NCI-H345 (cell line): ENCODE results near the gene C2orf81.
"Not testable (repeated sequence)": the region's sequence is repeated elsewhere in the genome, so short reads cannot be mapped to it uniquely, and the experiment has no call there.

Source experiments
- DNase-seq: peaks from one replicate; lab custom pipeline; 2025; lab: John Stamatoyannopoulos, UW

C2orf81 gene

DNA sequence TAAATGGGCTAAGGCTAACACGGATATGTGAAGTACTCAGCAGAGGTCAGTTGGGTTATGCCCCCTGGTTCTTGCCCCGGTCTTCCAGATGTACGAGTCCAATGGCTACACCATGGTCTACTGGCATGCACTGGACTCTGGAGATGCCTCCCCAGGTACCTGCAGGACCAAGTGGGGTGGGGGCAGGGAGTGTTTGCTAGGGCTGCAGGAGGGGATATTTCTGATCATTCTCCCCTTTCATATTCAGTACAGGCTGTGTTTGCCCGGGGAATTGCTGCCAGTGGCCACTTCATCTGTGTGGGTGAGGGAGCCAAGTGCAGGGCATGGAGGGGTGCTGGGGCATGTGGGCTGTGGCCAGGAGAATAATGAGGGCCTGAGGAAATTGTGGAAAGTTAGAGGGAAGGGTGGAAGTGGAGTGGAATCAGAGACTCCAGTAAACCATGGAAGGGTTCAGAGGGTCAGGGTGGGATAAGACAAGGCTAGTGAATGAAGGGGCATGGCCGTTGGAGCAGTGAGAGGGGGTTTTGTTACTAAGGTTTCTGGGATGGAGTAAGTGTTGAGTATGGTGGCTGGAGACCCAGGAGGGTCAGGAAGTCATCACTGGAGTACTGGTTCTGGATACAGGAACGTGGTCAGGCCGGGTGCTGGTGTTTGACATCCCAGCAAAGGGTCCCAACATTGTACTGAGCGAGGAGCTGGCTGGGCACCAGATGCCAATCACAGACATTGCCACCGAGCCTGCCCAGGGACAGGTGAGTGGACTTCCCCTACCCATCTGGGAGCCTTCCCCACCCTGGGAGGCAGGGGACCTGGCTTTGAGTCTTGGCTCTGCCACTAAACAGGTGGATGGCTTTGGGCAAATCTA, 2.0 kb upstream of the C2orf81 start:
- DNase-seq: no peak

GRCh38 chr2:74420443-74421103, 846 bp downstream of the C2orf81 start:
- not testable (repeated sequence) for DNase-seq

DNA sequence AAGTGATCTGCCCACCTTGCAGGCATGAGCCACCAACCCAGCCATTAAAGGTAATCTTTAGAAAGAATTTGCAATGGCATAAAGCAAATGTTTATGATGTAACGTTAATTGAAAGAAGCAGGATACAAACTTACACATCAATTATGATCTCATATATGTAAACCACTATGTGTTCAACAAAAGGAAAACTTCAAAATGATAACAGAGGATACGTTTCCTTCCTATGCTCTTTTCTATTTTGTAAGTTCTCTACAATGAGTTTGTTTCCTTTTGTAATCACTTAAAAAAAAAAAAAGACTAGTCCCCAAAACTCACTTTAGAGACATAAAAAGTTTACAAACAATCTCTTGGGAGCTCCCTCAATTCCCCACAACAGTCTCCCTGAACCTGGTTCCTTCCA, 1.4 kb downstream of the C2orf81 start:
- DNase-seq: no peak

DNA sequence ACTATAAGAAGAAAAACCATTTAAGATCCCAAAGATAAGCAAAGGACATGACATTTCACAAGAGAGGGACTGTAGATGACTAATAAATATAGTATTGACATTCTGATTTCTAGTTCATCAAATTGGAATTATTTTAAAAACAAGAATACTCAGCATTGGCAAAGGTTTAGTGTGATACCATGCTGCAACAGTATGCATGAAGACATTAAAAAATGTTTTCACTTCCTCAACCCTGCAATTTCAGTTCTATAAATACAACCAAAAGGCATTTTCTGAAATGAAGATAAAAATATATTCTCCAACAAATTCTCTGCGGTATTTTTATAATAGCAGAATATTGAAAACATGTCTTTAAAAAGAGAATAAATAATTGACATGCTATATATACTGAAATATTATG, 2.1 kb downstream of the C2orf81 start:
- no peak for DNase-seq

DNA sequence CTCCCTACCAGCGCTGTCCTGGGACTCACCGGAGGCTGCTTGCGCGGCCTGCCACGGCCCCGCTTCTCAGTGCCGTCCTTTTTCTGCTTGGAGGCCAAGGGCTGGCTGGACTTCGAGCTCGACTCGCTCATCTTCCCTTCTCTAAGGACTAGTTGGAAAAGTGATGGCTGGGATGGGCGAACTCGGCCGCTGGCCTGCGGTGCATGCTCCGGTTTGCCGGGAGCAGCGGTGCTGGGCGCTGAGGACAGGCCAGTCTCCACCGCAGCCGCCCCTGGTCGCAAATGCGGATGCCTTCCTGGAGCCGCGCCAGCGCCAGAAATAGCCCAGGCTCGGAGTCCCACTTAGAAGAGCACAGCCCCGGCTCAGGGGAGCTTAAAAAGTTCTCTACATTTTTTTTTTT, 3.1 kb downstream of the C2orf81 start:
- DNase-seq: no peak

- no peak for DNase-seq
Observed at GRCh38 chr2:74417763-74418162, 3.7 kb downstream of the C2orf81 start.

GRCh38 chr2:74417197-74417596, 4.2 kb downstream of the C2orf81 start:
- DNase-seq: no peak

- no peak for DNase-seq
Observed at GRCh38 chr2:74416778-74417177, 4.6 kb downstream of the C2orf81 start.

DNA sequence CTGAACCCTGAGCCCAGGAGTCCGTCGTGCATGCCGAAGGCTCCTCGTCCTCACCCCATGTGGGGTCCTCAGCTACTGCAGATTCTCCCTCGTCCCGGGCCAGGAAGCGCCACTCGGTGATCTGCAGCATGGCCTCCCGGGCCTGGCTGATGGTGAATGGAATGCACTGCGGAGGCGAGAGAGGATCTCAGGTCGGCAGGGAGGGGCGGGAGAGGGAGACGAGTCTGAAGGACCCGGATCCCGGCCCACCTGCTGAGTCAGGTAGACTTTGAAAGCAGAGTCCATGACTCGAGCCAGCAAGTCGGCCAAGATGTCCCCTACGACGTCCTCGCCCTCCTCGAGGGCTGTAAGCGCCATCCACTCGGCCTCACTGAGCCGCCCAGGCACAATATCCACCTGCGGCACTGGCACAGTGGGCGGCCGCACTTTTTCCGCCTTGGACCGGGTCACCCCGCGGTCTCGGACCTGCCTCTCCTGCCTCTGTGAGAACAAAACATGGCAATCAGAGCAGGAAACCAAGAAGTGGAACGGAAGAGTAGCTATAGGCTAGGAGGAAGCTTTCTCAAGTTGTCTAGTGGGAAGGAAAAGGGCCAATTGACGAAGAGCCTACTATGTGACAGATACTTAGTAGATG, 5.5 kb downstream of the C2orf81 start:
- no peak for DNase-seq

- DNase-seq: no peak
Observed at GRCh38 chr2:74414881-74415761, 6.3 kb downstream of the C2orf81 start.

- peak; percentile 35 for DNase-seq
Observed at GRCh38 chr2:74414441-74414840, 7.0 kb downstream of the C2orf81 start.

DNA sequence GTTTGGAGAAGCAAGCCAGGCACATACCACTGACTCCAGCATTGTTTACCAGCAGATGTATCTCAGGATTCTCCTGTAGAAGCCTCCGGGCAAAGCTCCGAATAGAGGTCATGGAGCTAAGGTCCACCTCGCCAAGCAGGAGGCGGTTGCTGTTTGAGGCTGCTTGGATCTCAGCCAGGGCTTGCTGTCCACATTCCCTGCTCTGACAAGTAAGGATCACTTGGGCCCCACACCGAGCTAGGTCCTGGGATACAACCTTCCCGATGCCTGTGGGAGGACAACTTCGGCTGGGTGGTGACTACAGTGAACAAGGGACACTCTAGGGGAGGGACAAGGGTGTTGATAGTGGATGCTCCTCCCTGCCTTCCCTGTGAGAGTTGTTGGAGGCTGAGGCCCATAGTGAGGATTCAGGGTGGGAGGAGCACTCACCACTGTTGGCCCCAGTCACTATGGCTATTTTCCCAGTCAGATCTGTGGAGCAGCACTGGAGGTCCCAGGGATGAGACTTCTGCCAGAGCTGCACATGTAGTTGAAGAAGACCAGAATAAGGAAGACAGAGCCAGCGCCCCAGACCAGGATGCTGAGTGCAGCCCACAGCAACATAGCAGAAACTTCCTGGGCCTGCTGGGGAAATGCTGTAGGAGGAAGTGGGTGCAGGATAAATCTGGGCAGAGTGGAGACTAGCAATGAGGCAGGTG, 8.3 kb downstream of the C2orf81 start:
- DNase-seq: no peak

- DNase-seq: no peak
Observed at GRCh38 chr2:74407682-74408081, 13.7 kb downstream of the C2orf81 start.

DNA sequence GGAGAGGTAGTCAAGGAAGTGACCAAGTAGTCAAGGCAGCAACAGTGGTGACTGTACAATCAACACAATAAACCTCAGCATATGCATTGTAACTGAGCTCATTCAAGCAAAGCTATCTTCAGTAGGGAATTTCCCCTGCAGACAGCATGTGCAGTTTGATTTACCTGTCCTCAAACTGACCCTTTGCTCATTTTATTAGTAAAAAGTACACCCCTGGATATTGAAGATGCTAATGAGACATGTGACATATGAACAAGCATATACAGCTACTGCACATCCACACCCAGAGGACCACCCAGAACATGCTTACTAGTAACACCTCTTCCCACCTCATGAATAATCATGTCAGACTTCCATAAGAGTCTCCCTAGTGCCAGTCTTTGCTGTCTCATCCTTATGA, 15.4 kb downstream of the C2orf81 start:
- no peak for DNase-seq

DNA sequence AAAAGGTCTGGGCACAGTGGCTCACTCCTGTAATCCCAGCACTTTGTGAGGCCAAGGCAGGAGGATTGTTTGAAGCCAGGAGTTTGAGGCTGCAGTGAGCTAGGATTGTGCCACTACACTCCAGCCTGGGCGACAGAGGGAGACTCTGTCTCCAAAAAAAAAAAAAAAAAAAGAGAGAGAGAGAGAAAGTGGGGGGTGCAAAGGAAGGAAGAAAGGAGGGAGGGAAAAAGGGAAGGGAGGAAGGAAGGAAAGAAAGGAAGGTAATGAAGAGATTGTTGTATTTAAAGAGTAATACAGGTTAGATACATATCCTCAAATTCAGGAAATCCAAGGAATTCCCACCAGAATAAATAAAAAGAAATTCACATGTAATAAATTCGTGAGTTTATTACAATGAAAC, 19.5 kb downstream of the C2orf81 start:
- no peak for DNase-seq

GRCh38 chr2:74399785-74400184, 21.6 kb downstream of the C2orf81 start:
- peak; percentile 2 for DNase-seq

- DNase-seq: no peak
Observed at GRCh38 chr2:74396149-74396548, 25.3 kb downstream of the C2orf81 start.

- no peak for DNase-seq
Observed at GRCh38 chr2:74393525-74393924, 27.9 kb downstream of the C2orf81 start.

- DNase-seq: no peak
Observed at GRCh38 chr2:74392449-74392743, 29.0 kb downstream of the C2orf81 start.

- DNase-seq: peak; percentile 90
Observed at GRCh38 chr2:74391580-74392448, 29.6 kb downstream of the C2orf81 start.

DNA sequence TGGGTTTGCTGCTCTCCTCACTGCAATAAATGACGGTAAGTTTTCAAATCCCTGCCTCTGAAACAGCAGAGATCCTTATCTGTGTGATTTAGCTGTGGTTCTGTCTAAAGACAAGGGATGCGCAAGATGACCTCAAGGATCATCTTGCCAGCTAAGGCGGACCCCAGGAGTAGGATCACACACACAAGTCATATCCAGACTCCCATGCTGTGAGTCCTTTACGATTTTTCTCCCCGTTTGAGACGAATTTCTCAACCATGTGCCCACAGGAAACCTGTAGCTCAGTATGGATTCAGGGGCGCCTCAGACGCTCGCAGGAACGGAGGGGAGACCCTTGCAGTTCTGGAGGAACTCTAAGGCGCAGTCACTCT, 30.2 kb downstream of the C2orf81 start:
- no peak for DNase-seq
